OCI-LY3 (cell line): ENCODE measurements around the gene EIF5.

ENCODE experiments used
- H2AFZ ChIP-seq: fragments of 200-600, 300-600 bp; shearing (Covaris generic); 2 replicates; pipeline ENCODE4 v1.6.0; 2014; ENCODE audit warnings: antibody characterized with exemption, low read depth, low read length
- H3K27ac ChIP-seq: fragments of 200-600, 300-600 bp; sonication (generic); 2 replicates; pipeline ENCODE4 v1.5.1; 2014; ENCODE audit warnings: mild to moderate bottlenecking, low read length, moderate library complexity, mixed read lengths
- H3K27me3 ChIP-seq: fragments of 200-600, 300-600 bp; sonication (generic); 2 replicates; pipeline ENCODE4 v1.6.1; 2014; ENCODE audit warnings: low read depth, low read length, mixed read lengths
- H3K36me3 ChIP-seq: fragments of 200-600, 300-600 bp; sonication (generic); replicated peaks from 2 replicates; pipeline ENCODE3; 2014; ENCODE audit warnings: low read depth, low read length, mixed read lengths
- H3K4me1 ChIP-seq: fragments of 300-600, 200-600 bp; sonication (generic); 2 replicates; pipeline ENCODE4 v1.6.1; 2014; ENCODE audit warnings: low read length, mixed read lengths
- H3K4me2 ChIP-seq: fragments of 200-600, 300-600 bp; sonication (generic); 2 replicates; pipeline ENCODE4 v1.6.1; 2014; ENCODE audit warnings: low read length, mixed read lengths
- H3K4me3 ChIP-seq: fragments of 300-600, 200-600 bp; sonication (generic); 2 replicates; pipeline ENCODE4 v1.5.1; 2014; ENCODE audit warnings: antibody characterized with exemption, mild to moderate bottlenecking, low read length, moderate library complexity
- H3K79me2 ChIP-seq: fragments of 300-600, 200-600 bp; shearing (Covaris generic); 2 replicates; pipeline ENCODE4 v1.6.1; 2014; ENCODE audit warnings: mild to moderate bottlenecking, low read length, mixed read lengths
- H3K9ac ChIP-seq: fragments of 300-600, 200-600 bp; shearing (Covaris generic); 2 replicates; pipeline ENCODE4 v1.6.0; 2014; ENCODE audit warnings: mild to moderate bottlenecking, low read length, moderate library complexity
- H3K9me3 ChIP-seq: fragments of 200-600, 300-600 bp; shearing (Covaris generic); 2 replicates; pipeline ENCODE4 v1.6.1; 2014; ENCODE audit warnings: low read length, mixed read lengths; ENCODE audit not compliant: insufficient read depth
- H4K20me1 ChIP-seq: fragments of 200-600, 300-600 bp; sonication (generic); 2 replicates; pipeline ENCODE4 v1.6.1; 2016; ENCODE audit warnings: low read length, mixed read lengths; ENCODE audit not compliant: insufficient read depth
- EZH2phosphoT487 ChIP-seq: fragments of 200-600 bp; shearing (Covaris generic); IDR thresholded peaks from 2 replicates; pipeline ENCODE4 v1.6.1; 2018; ENCODE audit warnings: antibody characterized with exemption, mixed run types, low read depth
- TF ChIP-seq, protein P1 (sequence below): fragments of 200-600, 300-600 bp; sonication (generic); IDR thresholded peaks from 2 replicates; pipeline ENCODE4 v1.5.1; 2014; ENCODE audit warnings: antibody characterized with exemption, low read length, low read depth

EIF5 gene

DNA sequence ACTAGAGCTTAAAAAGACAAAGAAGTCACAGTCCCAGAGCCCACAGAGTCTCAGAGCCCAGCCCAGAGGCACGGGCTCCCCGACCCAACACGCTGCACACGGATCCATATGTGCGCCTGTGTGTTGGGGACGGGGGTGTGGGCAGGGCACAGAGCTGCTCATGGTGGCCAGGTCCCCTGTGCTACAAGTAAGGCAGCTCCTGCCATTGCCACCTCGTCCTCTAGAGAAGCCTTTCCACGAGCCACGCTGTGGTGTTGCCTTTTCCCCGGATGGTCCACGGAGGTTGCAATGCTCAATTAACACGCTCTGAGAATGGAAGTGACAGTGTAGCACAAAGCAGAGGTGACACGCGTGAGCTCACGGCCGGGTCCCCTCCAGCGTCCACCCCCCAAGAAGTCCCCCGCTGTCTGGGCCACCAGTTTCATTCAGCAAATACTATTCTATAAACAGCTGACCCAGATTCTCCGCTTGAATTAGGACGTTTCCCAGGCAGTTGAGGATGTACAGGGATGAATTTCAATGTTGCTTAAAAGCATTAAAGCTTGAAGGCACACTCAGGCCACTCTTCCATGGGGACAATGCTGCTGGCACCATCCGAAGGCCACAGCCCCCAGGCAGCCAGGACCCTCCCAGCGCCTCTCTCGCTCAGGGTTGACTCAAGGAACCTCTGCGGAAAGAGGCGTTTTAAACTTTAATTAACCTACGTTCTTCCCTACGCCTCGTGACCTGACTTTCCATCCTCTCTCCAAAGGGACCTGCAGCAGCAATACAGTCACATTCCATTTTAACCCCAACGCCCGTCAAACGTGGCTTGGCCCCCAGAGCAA, 22.7 kb upstream of the EIF5 start:
- Histone ChIP-seq H3K79me2 (no peaks in the 10 kb centered on the region), H3K9me3 (no peaks in the 10 kb centered on the region), H3K4me2 (no peak overlapping the region), H3K4me3 (no peak overlapping the region), H3K4me1 (no peaks in the 10 kb centered on the region), H3K27ac (no peak overlapping the region), H3K27me3 (no peaks in the 10 kb centered on the region), H2AFZ (no peak overlapping the region), H4K20me1 (no peaks in the 10 kb centered on the region), H3K9ac (no peak overlapping the region), H3K36me3 (no peaks in the 10 kb centered on the region)
- TF ChIP-seq EZH2phosphoT487: no peak
- TF ChIP-seq, protein P1, sequence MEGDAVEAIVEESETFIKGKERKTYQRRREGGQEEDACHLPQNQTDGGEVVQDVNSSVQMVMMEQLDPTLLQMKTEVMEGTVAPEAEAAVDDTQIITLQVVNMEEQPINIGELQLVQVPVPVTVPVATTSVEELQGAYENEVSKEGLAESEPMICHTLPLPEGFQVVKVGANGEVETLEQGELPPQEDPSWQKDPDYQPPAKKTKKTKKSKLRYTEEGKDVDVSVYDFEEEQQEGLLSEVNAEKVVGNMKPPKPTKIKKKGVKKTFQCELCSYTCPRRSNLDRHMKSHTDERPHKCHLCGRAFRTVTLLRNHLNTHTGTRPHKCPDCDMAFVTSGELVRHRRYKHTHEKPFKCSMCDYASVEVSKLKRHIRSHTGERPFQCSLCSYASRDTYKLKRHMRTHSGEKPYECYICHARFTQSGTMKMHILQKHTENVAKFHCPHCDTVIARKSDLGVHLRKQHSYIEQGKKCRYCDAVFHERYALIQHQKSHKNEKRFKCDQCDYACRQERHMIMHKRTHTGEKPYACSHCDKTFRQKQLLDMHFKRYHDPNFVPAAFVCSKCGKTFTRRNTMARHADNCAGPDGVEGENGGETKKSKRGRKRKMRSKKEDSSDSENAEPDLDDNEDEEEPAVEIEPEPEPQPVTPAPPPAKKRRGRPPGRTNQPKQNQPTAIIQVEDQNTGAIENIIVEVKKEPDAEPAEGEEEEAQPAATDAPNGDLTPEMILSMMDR: no peak

DNA sequence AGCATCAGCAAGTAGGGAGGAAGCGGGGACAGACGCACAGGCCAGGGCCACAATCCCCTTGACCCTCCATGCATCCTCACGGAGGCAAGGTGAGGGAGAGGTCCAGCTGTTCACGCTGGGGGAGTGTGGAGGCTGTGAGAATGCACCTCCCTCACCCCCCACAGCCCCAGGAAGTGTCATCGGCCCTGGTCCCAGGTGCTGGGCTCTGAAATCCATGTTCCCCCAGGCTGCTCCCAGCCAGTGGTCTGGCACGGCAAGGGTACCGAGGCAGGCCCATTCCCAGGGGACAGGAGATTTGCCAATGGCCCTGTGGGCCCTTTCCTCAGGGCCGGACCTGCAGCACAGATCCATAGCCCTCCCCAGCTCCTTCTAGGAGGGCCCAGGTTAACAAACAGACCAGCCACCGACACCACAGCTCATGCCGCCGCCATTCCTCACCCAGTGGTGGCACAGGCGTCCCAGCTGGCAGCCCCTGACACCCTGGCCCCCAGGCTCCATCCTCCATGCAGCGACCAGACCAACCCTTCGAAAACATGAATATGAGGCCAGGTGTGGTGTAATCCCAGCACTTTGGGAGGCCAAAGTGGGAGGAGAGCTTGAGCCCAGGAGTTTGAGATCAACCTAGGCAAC, 21.9 kb upstream of the EIF5 start:
- Histone ChIP-seq H3K4me1 (no peaks in the 10 kb centered on the region), H3K4me2 (no peak overlapping the region), H3K9me3 (no peaks in the 10 kb centered on the region), H3K79me2 (no peaks in the 10 kb centered on the region), H3K27ac (no peak overlapping the region), H4K20me1 (no peaks in the 10 kb centered on the region), H3K27me3 (no peaks in the 10 kb centered on the region), H3K9ac (no peak overlapping the region), H2AFZ (no peak overlapping the region), H3K4me3 (no peak overlapping the region), H3K36me3 (no peaks in the 10 kb centered on the region)
- TF ChIP-seq, protein P1: no peak
- no peak for TF ChIP-seq EZH2phosphoT487

DNA sequence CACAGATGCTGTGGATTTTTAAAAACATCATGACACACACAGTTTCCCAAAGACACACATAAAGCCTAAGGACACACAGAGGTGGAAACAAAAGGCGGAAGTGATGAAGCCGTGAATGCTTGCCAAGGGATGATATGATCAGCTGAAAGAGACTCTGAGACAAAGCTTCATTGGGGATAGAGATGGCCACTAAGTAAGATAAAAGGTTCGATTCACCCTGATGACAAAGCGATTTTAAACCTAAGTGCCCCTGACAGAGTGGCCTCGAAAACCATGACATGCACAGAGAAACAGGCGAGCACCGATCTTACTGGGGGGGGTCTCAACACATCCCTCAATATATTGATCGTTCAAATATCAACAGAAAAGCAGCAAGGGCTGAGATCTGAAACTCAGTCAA, 20.3 kb upstream of the EIF5 start:
- TF ChIP-seq, protein P1: no peak
- no peak for TF ChIP-seq EZH2phosphoT487
- H3K9ac ChIP-seq: no peak overlapping the region
- H3K36me3 ChIP-seq: no peaks in the 10 kb centered on the region
- H3K4me2 ChIP-seq: no peak overlapping the region
- no peaks in the 10 kb centered on the region for H3K27me3 ChIP-seq
- H2AFZ ChIP-seq: no peak overlapping the region
- H3K4me1 ChIP-seq: peaks cover 9% of the 10 kb centered on the region
- no peak overlapping the region for H3K27ac ChIP-seq
- H3K79me2 ChIP-seq: no peaks in the 10 kb centered on the region
- H3K9me3 ChIP-seq: no peaks in the 10 kb centered on the region
- H4K20me1 ChIP-seq: no peaks in the 10 kb centered on the region
- H3K4me3 ChIP-seq: no peak overlapping the region

DNA sequence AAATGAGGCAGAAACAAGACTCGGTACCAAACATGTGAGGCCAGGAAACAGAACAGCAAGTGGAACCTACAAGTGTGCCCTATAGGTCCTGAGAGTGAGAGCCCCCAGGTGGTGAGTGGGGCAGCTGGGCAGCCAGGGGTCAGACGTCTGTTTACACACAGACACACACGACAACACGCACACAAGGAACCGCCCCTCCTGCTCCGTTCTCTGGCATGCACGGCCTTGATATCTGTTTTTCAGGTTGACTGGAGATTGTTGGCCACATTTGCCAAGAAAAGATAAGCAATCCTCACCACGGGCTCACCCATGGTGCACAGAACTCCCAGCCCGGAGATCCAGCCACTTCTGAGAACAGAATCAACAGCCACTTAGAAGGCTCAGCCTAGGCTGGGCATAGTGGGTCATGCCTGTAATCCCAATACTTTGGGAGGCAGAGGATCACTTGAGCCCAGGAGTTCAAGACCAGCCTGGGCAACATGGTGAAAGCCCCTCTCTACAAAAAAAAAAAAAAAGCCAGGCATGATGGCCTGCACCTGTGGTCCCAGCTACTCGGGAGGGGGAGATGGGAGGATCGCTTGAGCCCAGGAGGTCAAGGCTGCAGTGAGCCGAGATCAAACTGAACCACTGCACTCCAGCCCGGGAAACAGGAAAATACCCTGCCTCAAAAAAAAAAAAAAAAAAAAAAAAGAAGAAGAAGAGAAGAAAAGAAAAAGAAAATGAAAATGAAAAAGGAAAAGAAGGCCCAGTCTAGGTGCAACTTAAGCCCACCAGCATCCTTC, 19.4 kb upstream of the EIF5 start:
- H3K4me3 ChIP-seq: no peak overlapping the region
- H4K20me1 ChIP-seq: no peaks in the 10 kb centered on the region
- no peak overlapping the region for H3K4me2 ChIP-seq
- no peaks in the 10 kb centered on the region for H3K9me3 ChIP-seq
- no peak for TF ChIP-seq EZH2phosphoT487
- TF ChIP-seq, protein P1: no peak
- no peak overlapping the region for H2AFZ ChIP-seq
- H3K9ac ChIP-seq: no peak overlapping the region
- H3K27me3 ChIP-seq: no peaks in the 10 kb centered on the region
- H3K27ac ChIP-seq: no peak overlapping the region
- H3K36me3 ChIP-seq: no peaks in the 10 kb centered on the region
- peaks cover 18% of the 10 kb centered on the region for H3K4me1 ChIP-seq
- no peaks in the 10 kb centered on the region for H3K79me2 ChIP-seq
